Testis (tissue), 3 donors: ENCODE results near the gene INTS6. TPM values are rescaled to one million over a fixed set of nuclear protein-coding genes. Genes with fewer than 3 reads are reported as not detected.

Experiments used
- DNase-seq: peaks from one replicate; pipeline ENCODE4 v3.0.0-alpha.2; 2019
- H3K27ac ChIP-seq, 2 donors: fragments of 200-600 bp; sonication (generic); one replicate each; pipeline ENCODE4 v1.5.1; 2019
- H3K27me3 ChIP-seq: fragments of 200-600 bp; sonication (generic); one replicate; pipeline ENCODE4 v1.5.1; 2019
- H3K36me3 ChIP-seq: fragments of 200-600 bp; sonication (generic); one replicate; pipeline ENCODE4 v1.5.1; 2017; ENCODE audit warnings: low read depth; ENCODE audit errors: missing control alignments
- H3K4me1 ChIP-seq: fragments of 200-600 bp; sonication (generic); one replicate; pipeline ENCODE4 v1.5.1; 2019
- H3K4me3 ChIP-seq, 2 donors: fragments of 200-600 bp; sonication (generic); one replicate each; pipeline ENCODE4 v1.5.1; 2017 to 2019
- H3K9me3 ChIP-seq: fragments of 200-600 bp; sonication (generic); one replicate; pipeline ENCODE4 v1.5.1; 2017
- CTCF ChIP-seq, 3 experiments: fragments of 450-650 bp in 2 of 3; fragments of 200-600 bp in 1 of 3; sonication (generic) in 1 of 3; IDR thresholded peaks; one replicate each; pipeline ENCODE4 v1.5.1; 2016 to 2019; ENCODE audit warnings: antibody characterized with exemption in 3 of 3, mild to moderate bottlenecking in 2 of 3, moderate library complexity in 1 of 3
- POLR2A ChIP-seq: fragments of 450-650 bp; IDR thresholded peaks from one replicate; pipeline ENCODE4 v1.6.1; 2017; ENCODE audit warnings: antibody characterized with exemption, mild to moderate bottlenecking, moderate library complexity
- WGBS, 2 donors: methylation state at CpG; one replicate each; pipeline ENCODE4 v1.1.5; 2018; 5-methylcytosine and 5-hydroxymethylcytosine counted together
- intact Hi-C: fragments of 100-400 bp; cut with DNase I; formaldehyde crosslinking; loops from one replicate; pipeline ENCODE4 v1.15.1; 2023; ENCODE audit warnings: low total_unique reads
- polyA plus RNA-seq: library from polyadenylated mRNA; stranded (reverse); fragments of 350-450 nt; fragmentation: Illumina TruSeq; extraction: RNeasy Lipid Tissue Mini Kit (QIAGEN cat#74804); gene quantifications from one replicate; pipeline ENCODE4 v1.2.3, GENCODE V29; 2014; ENCODE audit warnings: low read depth, low replicate concordance; ENCODE audit not compliant: insufficient read depth
- total RNA-seq, 2 donors: library from RNA; depleted of rRNA; stranded (reverse); fragments of >200 nt; gene quantifications; one replicate each; pipeline ENCODE4 v1.2.3, GENCODE V29; 2016

INTS6 gene
- total and polyA plus RNA-seq, 3 donors from 2014 or later = 97.6 to 132 (median 130) TPM

- no peak overlapping the region for H3K27ac ChIP-seq
- DNase-seq = no peak
- no peaks in the 10 kb centered on the region for H3K9me3 ChIP-seq
- H3K27me3 ChIP-seq = no peaks in the 10 kb centered on the region
- intact Hi-C loops = no loop called here
- TF ChIP-seq CTCF (IDR thresholded peaks at IDR 0.05) (no peak), POLR2A (no peak)
- 89 to 94% methylated on average over 2 of the region's 2 CpGs for WGBS, 2 donors
- H3K4me1 ChIP-seq = no peaks in the 10 kb centered on the region
- H3K36me3 ChIP-seq = no peaks in the 10 kb centered on the region
- H3K4me3 ChIP-seq = no peak overlapping the region
Observed at GRCh38 chr13:51385114-51385513, 67.7 kb downstream of the INTS6 start.

- H3K9me3 ChIP-seq = no peaks in the 10 kb centered on the region
- H3K27ac ChIP-seq = no peak overlapping the region
- no peaks in the 10 kb centered on the region for H3K27me3 ChIP-seq
- TF ChIP-seq POLR2A (no peak), CTCF (IDR thresholded peaks at IDR 0.05) (no peak)
- intact Hi-C loops = no loop called here
- DNase-seq = no peak
- no peak overlapping the region for H3K4me3 ChIP-seq
- WGBS, 2 donors = 78 to 86% methylated on average over 4 of the region's 4 CpGs
- no peaks in the 10 kb centered on the region for H3K36me3 ChIP-seq
- H3K4me1 ChIP-seq = no peaks in the 10 kb centered on the region
Observed at GRCh38 chr13:51380269-51380668, 72.6 kb downstream of the INTS6 start.

- intact Hi-C loops = no loop called here
- Histone ChIP-seq H3K27ac (no peak overlapping the region), H3K27me3 (no peaks in the 10 kb centered on the region), H3K4me3 (no peak overlapping the region), H3K4me1 (no peaks in the 10 kb centered on the region), H3K36me3 (no peaks in the 10 kb centered on the region), H3K9me3 (no peaks in the 10 kb centered on the region)
- DNase-seq = no peak
- no peak for TF ChIP-seq POLR2A
- no peak for TF ChIP-seq CTCF (IDR thresholded peaks at IDR 0.05)
- WGBS, 2 donors = 92 to 97% methylated on average over 2 of the region's 2 CpGs
Observed at GRCh38 chr13:51373451-51373850, 79.4 kb downstream of the INTS6 start.

- DNase-seq = no peak
- intact Hi-C loops = no loop called here
- Histone ChIP-seq H3K27me3 (no peaks in the 10 kb centered on the region), H3K4me1 (no peaks in the 10 kb centered on the region), H3K4me3 (no peak overlapping the region), H3K36me3 (no peaks in the 10 kb centered on the region), H3K9me3 (no peaks in the 10 kb centered on the region), H3K27ac (no peak overlapping the region)
- no peak for TF ChIP-seq POLR2A
- WGBS, 2 donors = 89 to 92% methylated on average over 6 of the region's 6 CpGs
Observed at GRCh38 chr13:51371768-51372399, 81.0 kb downstream of the INTS6 start.

- 98 to 100% methylated on average over 2 of the region's 2 CpGs for WGBS, 2 donors
- intact Hi-C loops = no loop called here
- Histone ChIP-seq H3K27me3 (no peaks in the 10 kb centered on the region), H3K9me3 (no peaks in the 10 kb centered on the region), H3K27ac (no peak overlapping the region), H3K36me3 (no peaks in the 10 kb centered on the region), H3K4me3 (no peak overlapping the region), H3K4me1 (no peaks in the 10 kb centered on the region)
- TF ChIP-seq CTCF (IDR thresholded peaks at IDR 0.05) (no peak), POLR2A (no peak)
- no peak for DNase-seq
Observed at GRCh38 chr13:51370811-51371210, 82.0 kb downstream of the INTS6 start.
